H1 (cell line): ENCODE data around the gene PTPA. TPM values are rescaled to one million over a fixed set of nuclear protein-coding genes. Genes with fewer than 3 reads are reported as not detected.
A peak's percentile ranks its signal among the peaks of the same experiment; 100 is the strongest.

Experiments
- CTCF ChIA-PET: fragments of 300-600 bp; sonication (Branson Sonifier 250); formaldehyde crosslinking; loops from one replicate; lab custom pipeline; 2021; ENCODE audit not compliant: partially characterized antibody; lab: Charles Lee
- POLR2A ChIA-PET: fragments of 300-600 bp; sonication (Branson Sonifier 250); formaldehyde crosslinking; loops from one replicate; lab custom pipeline; 2021; ENCODE audit warnings: inconsistent platforms; ENCODE audit not compliant: partially characterized antibody; lab: Charles Lee
- DNase-seq, 2 experiments: peaks; one replicate each; pipeline versions ENCODE4 v3.0.0 to v3.0.0-alpha.2; 2010 to 2022; ENCODE audit warnings: low spot score in 2 of 2, low read depth in 1 of 2, mixed read lengths in 1 of 2
- FAIRE-seq: peaks from 2 replicates; lab custom pipeline; 2011; peaks lifted over from hg19 to GRCh38; lab: Jason Lieb, UNC
- H2AFZ ChIP-seq: 2 replicates; pipeline ENCODE4 v1.8.1; 2012; ENCODE audit warnings: low read length, inconsistent platforms
- H2AK5ac ChIP-seq: 2 replicates; pipeline ENCODE4 v1.6.1; 2013; ENCODE audit warnings: low read depth, low read length
- H2BK120ac ChIP-seq: replicated peaks from 2 replicates; pipeline ENCODE3; 2013; ENCODE audit warnings: low read depth, low read length, inconsistent platforms
- H2BK12ac ChIP-seq: 2 replicates; pipeline ENCODE4 v1.6.1; 2013; ENCODE audit warnings: low read depth, low read length
- H2BK15ac ChIP-seq: 2 replicates; pipeline ENCODE4 v1.6.1; 2013; ENCODE audit warnings: low read length
- H2BK20ac ChIP-seq: 2 replicates; pipeline ENCODE4 v1.6.1; 2013; ENCODE audit warnings: low read length
- H2BK5ac ChIP-seq: 2 replicates; pipeline ENCODE4 v1.6.1; 2013; ENCODE audit warnings: low read depth, low read length
- H3K14ac ChIP-seq: 2 replicates; pipeline ENCODE4 v1.6.1; 2013; ENCODE audit warnings: inconsistent platforms; ENCODE audit not compliant: insufficient read length
- H3K18ac ChIP-seq: 2 replicates; pipeline ENCODE4 v1.6.1; 2013; ENCODE audit warnings: low read length; ENCODE audit errors: extremely low read depth
- H3K23ac ChIP-seq: 2 replicates; pipeline ENCODE4 v1.6.1; 2013; ENCODE audit warnings: inconsistent platforms; ENCODE audit not compliant: insufficient read length
- H3K23me2 ChIP-seq: 2 replicates; pipeline ENCODE4 v1.6.1; 2013; ENCODE audit warnings: low read depth, low read length
- H3K27ac ChIP-seq: 2 replicates; pipeline ENCODE4 v1.6.1; 2011; ENCODE audit warnings: low read depth, low read length, inconsistent platforms
- H3K27me3 ChIP-seq, 4 experiments: replicated peaks in 1 of 4; 1 replicate in 1 of 4; 2 replicates in 3 of 4; pipeline versions ENCODE4 v1.6.1 to v1.8.1; 2011 to 2013; ENCODE audit warnings: low read length in 3 of 4, mild to moderate bottlenecking in 3 of 4, inconsistent platforms in 2 of 4, mixed read lengths in 2 of 4, moderate library complexity in 1 of 4; ENCODE audit not compliant: control insufficient read depth in 3 of 4, insufficient read depth in 3 of 4; ENCODE audit errors: extremely low read depth in 1 of 4
- H3K36me3 ChIP-seq, 4 experiments: 2 replicates each; pipeline versions ENCODE4 v1.6.1 to v1.8.1; 2011 to 2013; ENCODE audit warnings: mild to moderate bottlenecking in 4 of 4, low read length in 3 of 4, moderate library complexity in 2 of 4, control low read depth in 1 of 4, inconsistent platforms in 1 of 4; ENCODE audit not compliant: insufficient read depth in 4 of 4, control insufficient read depth in 2 of 4
- H3K4ac ChIP-seq: replicated peaks from 2 replicates; pipeline ENCODE3; 2013; ENCODE audit warnings: low read length, low read depth, mixed read lengths, inconsistent platforms; ENCODE audit not compliant: insufficient read length
- H3K4me1 ChIP-seq, 4 experiments: replicated peaks in 1 of 4; 1 replicate in 1 of 4; 2 replicates in 3 of 4; pipeline versions ENCODE4 v1.6.1 to v1.8.1; 2011 to 2013; ENCODE audit warnings: low read length in 3 of 4, inconsistent platforms in 2 of 4, mixed read lengths in 1 of 4; ENCODE audit not compliant: insufficient read depth in 4 of 4, control insufficient read depth in 3 of 4
- H3K4me2 ChIP-seq, 2 experiments: 2 replicates each; pipeline versions ENCODE4 v1.6.1 to v1.8.1; 2011 to 2013; ENCODE audit warnings: low read depth in 2 of 2, low read length in 2 of 2, control low read depth in 1 of 2, inconsistent platforms in 1 of 2, mild to moderate bottlenecking in 1 of 2; ENCODE audit not compliant: insufficient read depth in 1 of 2
- H3K4me3 ChIP-seq, 4 experiments: fragments of 200-600, 300-600 bp in 1 of 4; sonication (generic), shearing (Covaris generic), sonication (Bioruptor Twin) in 1 of 4; 2 replicates each; pipeline versions ENCODE4 v1.5.1 to v1.8.1; 2011 to 2016; ENCODE audit warnings: low read length in 4 of 4, low read depth in 3 of 4, control low read depth in 2 of 4, inconsistent platforms in 2 of 4, mild to moderate bottlenecking in 2 of 4, mixed read lengths in 1 of 4, moderate library complexity in 1 of 4; ENCODE audit not compliant: insufficient read depth in 2 of 4; ENCODE audit errors: extremely low read depth in 1 of 4
- H3K56ac ChIP-seq: replicated peaks from 2 replicates; pipeline ENCODE3; 2013; ENCODE audit warnings: low read depth, mild to moderate bottlenecking, mixed read lengths, low read length, inconsistent platforms; ENCODE audit not compliant: insufficient read length
- H3K79me1 ChIP-seq: 2 replicates; pipeline ENCODE4 v1.6.1; 2013; ENCODE audit warnings: low read depth, low read length, control low read depth
- H3K79me2 ChIP-seq, 2 experiments: 2 replicates each; pipeline versions ENCODE4 v1.6.1 to v1.8.1; 2012 to 2013; ENCODE audit warnings: low read length in 2 of 2, mild to moderate bottlenecking in 2 of 2, inconsistent platforms in 1 of 2; ENCODE audit not compliant: insufficient read depth in 2 of 2, control insufficient read depth in 1 of 2
- H3K9ac ChIP-seq, 4 experiments: replicated peaks in 1 of 4; 1 replicate in 1 of 4; 2 replicates in 3 of 4; pipeline versions ENCODE4 v1.6.1 to v1.8.1; 2011 to 2013; ENCODE audit warnings: low read depth in 3 of 4, low read length in 3 of 4, control low read depth in 2 of 4, mild to moderate bottlenecking in 2 of 4, moderate library complexity in 2 of 4, inconsistent platforms in 1 of 4; ENCODE audit errors: extremely low read depth in 1 of 4
- H3K9me3 ChIP-seq, 2 experiments: 2 replicates each; pipeline versions ENCODE4 v1.6.1 to v1.8.1; 2012 to 2013; ENCODE audit warnings: mild to moderate bottlenecking in 2 of 2, moderate library complexity in 2 of 2, control low read depth in 1 of 2, inconsistent platforms in 1 of 2, low read depth in 1 of 2, low read length in 1 of 2, mixed read lengths in 1 of 2; ENCODE audit not compliant: insufficient read depth in 2 of 2
- H4K20me1 ChIP-seq, 2 experiments: replicated peaks in 1 of 2; 2 replicates each; pipeline versions ENCODE3 to v1.8.1; 2011 to 2013; ENCODE audit warnings: inconsistent platforms in 2 of 2, low read length in 2 of 2, mild to moderate bottlenecking in 1 of 2; ENCODE audit not compliant: insufficient read depth in 2 of 2, control insufficient read depth in 1 of 2
- H4K5ac ChIP-seq: 2 replicates; pipeline ENCODE4 v1.6.1; 2013; ENCODE audit warnings: low read length, low read depth, mixed read lengths, inconsistent platforms; ENCODE audit not compliant: insufficient read length
- H4K8ac ChIP-seq: 2 replicates; pipeline ENCODE4 v1.8.0; 2013; ENCODE audit warnings: mild to moderate bottlenecking, moderate library complexity, low read length, inconsistent platforms; ENCODE audit not compliant: insufficient read depth; ENCODE audit errors: extremely low read depth
- H4K91ac ChIP-seq: replicated peaks from 2 replicates; pipeline ENCODE3; 2013; ENCODE audit warnings: low read length, mixed read lengths, inconsistent platforms; ENCODE audit not compliant: insufficient read length
- BCL11A ChIP-seq, 2 experiments: IDR thresholded peaks; one replicate each; pipeline ENCODE4 v1.6.1; 2011; ENCODE audit warnings: low read depth in 2 of 2, low read length in 2 of 2, mild to moderate bottlenecking in 2 of 2
- BRCA1 ChIP-seq: IDR thresholded peaks from 2 replicates; pipeline ENCODE4 v1.6.1; 2012; ENCODE audit warnings: low read depth, low read length, improper control_type of control experiment
- CBX5 ChIP-seq: fragments of 300-800, 300-1000 bp; sonication (generic); IDR thresholded peaks from 2 replicates; pipeline ENCODE4 v1.7.1; 2016; ENCODE audit warnings: antibody characterized with exemption, low read length, low read depth
- EGR1 ChIP-seq: IDR thresholded peaks from 2 replicates; pipeline ENCODE4 v1.6.1; 2011; ENCODE audit warnings: low read depth, low read length, borderline replicate concordance
- HDAC2 ChIP-seq, 2 experiments: fragments of 300-600 bp in 1 of 2; sonication (generic) in 1 of 2; IDR thresholded peaks; 2 replicates each; pipeline ENCODE4 v1.6.1; 2011 to 2012; ENCODE audit warnings: low read depth in 2 of 2, low read length in 2 of 2, mild to moderate bottlenecking in 2 of 2, moderate library complexity in 2 of 2, borderline replicate concordance in 1 of 2, inconsistent platforms in 1 of 2
- PHF8 ChIP-seq: fragments of 200-600 bp; sonication (generic); conservative IDR thresholded peaks from 2 replicates; pipeline ENCODE4 v1.7.1; 2012; ENCODE audit warnings: low read depth, mild to moderate bottlenecking, inconsistent platforms, low read length, moderate library complexity
- POLR2AphosphoS5 ChIP-seq: IDR thresholded peaks from 2 replicates; pipeline ENCODE4 v1.6.1; 2011; ENCODE audit warnings: low read depth, low read length
- POU5F1 ChIP-seq: IDR thresholded peaks from 2 replicates; pipeline ENCODE4 v1.6.1; 2011; ENCODE audit warnings: low read depth, mild to moderate bottlenecking, low read length, moderate library complexity
- SIRT6 ChIP-seq: IDR thresholded peaks from one replicate; pipeline ENCODE4 v1.7.1; 2012; ENCODE audit warnings: low read length, inconsistent platforms
- SP2 ChIP-seq: IDR thresholded peaks from 2 replicates; pipeline ENCODE4 v1.6.1; 2012; ENCODE audit warnings: mild to moderate bottlenecking, low read length, inconsistent platforms
- WGBS, 2 experiments: shearing (Covaris generic) in 1 of 2; methylation state at CpG; one replicate each; pipeline versions ENCODE4 v1.1.6 to v1.1.7; 2013 to 2015; ENCODE audit warnings: low lambda C conversion rate in 2 of 2, mixed read lengths in 2 of 2, inconsistent platforms in 1 of 2, low coverage in 1 of 2, missing lambda C conversion rate in 1 of 2; ENCODE audit not compliant: insufficient replicate concordance in 2 of 2, insufficient coverage in 1 of 2, insufficient read length in 1 of 2; ENCODE audit errors: extremely low coverage in 1 of 2, missing lambda C conversion rate in 1 of 2; 5-methylcytosine and 5-hydroxymethylcytosine counted together
- polyA plus RNA-seq, 7 experiments: library from polyadenylated mRNA; depleted of rRNA in 3 of 7; stranded (reverse) in 5 of 7; unstranded in 2 of 7; fragments of >200 nt in 5 of 7; fragments of 200-250 nt in 2 of 7; gene quantifications; 1 replicate in 5 of 7; 2 replicates in 1 of 7; 4 replicates in 1 of 7; pipeline versions ENCODE4 v1.2.1 to v1.2.3, GENCODE V29; 2011 to 2013; ENCODE audit warnings: missing spikeins in 2 of 7, mixed read lengths in 2 of 7
- total RNA-seq: library from RNA; stranded (reverse); fragmentation: NEBNext Ultra II Directional; extraction: Animal tissue kit (Norgen Biotek cat#: 25700); gene quantifications from 2 replicates; pipeline ENCODE4 v1.2.1, GENCODE V29; 2021
- TF ChIP-seq, protein P1 (sequence below): IDR thresholded peaks from 2 replicates; pipeline ENCODE4 v1.6.1; 2012; ENCODE audit warnings: inconsistent platforms

The PTPA gene
- total and polyA plus RNA-seq, 2 of the 8 experiments (the other 6 are each of a cell fraction or from before 2014, with no cell fraction given) = 114 to 145 TPM

DNA sequence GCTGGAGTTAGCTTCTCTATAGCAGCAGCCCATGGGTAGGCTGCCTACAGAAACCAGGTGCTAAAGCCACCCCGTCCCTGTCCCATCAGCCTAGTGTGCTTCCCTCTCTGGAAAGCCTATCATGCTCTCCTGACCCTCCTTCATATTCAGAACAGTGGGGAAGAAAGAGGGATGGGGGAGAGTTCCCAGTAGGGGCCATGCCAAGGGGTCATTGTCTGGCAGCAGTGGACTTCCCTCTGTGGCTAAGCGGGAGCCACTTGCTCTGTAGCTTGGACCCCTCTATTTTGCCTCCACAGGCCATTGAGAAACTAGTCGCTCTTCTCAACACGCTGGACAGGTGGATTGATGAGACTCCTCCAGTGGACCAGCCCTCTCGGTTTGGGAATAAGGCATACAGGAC, 17.5 kb downstream of the PTPA start:
- Histone ChIP-seq H3K56ac (no peak overlapping the region), H3K4ac (no peak overlapping the region), H4K20me1 (peaks cover 2 to 5% of the 10 kb centered on the region in 2 experiments), H2BK120ac (no peak overlapping the region), H2BK12ac (0 out of 2 replicates have a peak overlapping the region, but pooled peaks have one; percentile 9), H3K27ac (no peak overlapping the region), H3K4me1 (peaks cover 9 to 18% (median 15%) of the 10 kb centered on the region in 4 experiments), H3K14ac (no peak overlapping the region), H3K4me2 (no peak overlapping the region), H4K5ac (no peak overlapping the region), H2BK20ac (no peak overlapping the region), H3K36me3 (peaks cover 11 to 35% (median 18%) of the 10 kb centered on the region in 4 experiments), H4K91ac (no peak overlapping the region), H3K79me2 (peaks cover 0 to 13% of the 10 kb centered on the region in 2 experiments; a peak in 2 of 4 replicates), H2BK5ac (no peak overlapping the region; the same call in 1 of the 2 replicates), H2AFZ (no peak overlapping the region), H2AK5ac (no peak overlapping the region; the same call in 1 of the 2 replicates), H3K23me2 (no peaks in the 10 kb centered on the region), H3K9me3 (no peaks in the 10 kb centered on the region), H3K27me3 (no peaks in the 10 kb centered on the region), H3K18ac (no peak overlapping the region), H3K9ac (no peak overlapping the region), H3K23ac (no peak overlapping the region), H2BK15ac (no peak overlapping the region), H3K79me1 (peaks cover 9% of the 10 kb centered on the region), H4K8ac (peak overlapping the region; percentile 21; the same call in 1 of the 2 replicates), H3K4me3 (no peak overlapping the region)
- ChIA-PET POLR2A (interaction anchor here (2.6 to 2.7 kb wide), 2 partner anchors 15 to 16 kb away, joined by 12 read pairs; no protein-coding TSS in a partner anchor), CTCF (interaction anchor here (5.7 to 36.8 kb wide), 3 partner anchors 13 to 44 kb away, joined by 64 to 831 read pairs (median 169); partner anchors contain the start of genes CRAT, IER5L and PTPA)
- FAIRE-seq = no peak
- WGBS, 2 experiments = 95% methylated on average over 5 of the region's 5 CpGs; no CpG with 5 or more reads in 1 of the 2 experiments
- TF ChIP-seq EGR1 = no peak
- TF ChIP-seq BRCA1 = no peak
- TF ChIP-seq HDAC2 (IDR thresholded peaks at IDR 0.05; ENCODE audit: borderline replicate concordance in 1 of 2, low read depth in 2 of 2, low read length in 2 of 2) = no peak
- TF ChIP-seq POU5F1 = no peak
- no peak for TF ChIP-seq SIRT6
- TF ChIP-seq CBX5 = no peak
- TF ChIP-seq PHF8 = no peak
- no peak for TF ChIP-seq POLR2AphosphoS5
- TF ChIP-seq BCL11A (IDR thresholded peaks at IDR 0.05; ENCODE audit: low read depth in 2 of 2, low read length in 2 of 2) = no peak
- TF ChIP-seq, protein P1, sequence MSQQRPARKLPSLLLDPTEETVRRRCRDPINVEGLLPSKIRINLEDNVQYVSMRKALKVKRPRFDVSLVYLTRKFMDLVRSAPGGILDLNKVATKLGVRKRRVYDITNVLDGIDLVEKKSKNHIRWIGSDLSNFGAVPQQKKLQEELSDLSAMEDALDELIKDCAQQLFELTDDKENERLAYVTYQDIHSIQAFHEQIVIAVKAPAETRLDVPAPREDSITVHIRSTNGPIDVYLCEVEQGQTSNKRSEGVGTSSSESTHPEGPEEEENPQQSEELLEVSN = no peak
- TF ChIP-seq SP2 = no peak
- no peak for DNase-seq
